ENCODE data around the gene HARS1.

DNA sequence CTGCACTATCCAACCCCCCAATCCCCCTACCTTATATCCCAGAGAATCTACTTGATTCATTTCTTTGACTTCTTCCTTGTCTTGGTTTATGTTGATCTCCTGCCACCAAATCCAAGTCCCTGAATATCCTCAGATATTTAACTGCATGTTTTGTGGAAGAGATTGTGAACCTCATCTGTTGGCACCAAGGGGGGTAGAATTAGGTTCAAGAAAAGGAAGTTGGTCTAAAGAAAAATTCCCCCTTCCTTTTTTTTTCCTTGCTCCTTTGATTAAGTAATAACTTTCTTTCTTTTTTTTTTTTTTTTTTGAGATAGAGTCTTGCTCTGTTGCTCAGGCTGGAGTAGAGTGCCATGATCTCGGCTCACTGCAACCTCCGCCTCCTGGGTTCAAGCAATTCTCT, 57.7 kb downstream of the HARS1 start:
- TF ChIP-seq, protein P1, sequence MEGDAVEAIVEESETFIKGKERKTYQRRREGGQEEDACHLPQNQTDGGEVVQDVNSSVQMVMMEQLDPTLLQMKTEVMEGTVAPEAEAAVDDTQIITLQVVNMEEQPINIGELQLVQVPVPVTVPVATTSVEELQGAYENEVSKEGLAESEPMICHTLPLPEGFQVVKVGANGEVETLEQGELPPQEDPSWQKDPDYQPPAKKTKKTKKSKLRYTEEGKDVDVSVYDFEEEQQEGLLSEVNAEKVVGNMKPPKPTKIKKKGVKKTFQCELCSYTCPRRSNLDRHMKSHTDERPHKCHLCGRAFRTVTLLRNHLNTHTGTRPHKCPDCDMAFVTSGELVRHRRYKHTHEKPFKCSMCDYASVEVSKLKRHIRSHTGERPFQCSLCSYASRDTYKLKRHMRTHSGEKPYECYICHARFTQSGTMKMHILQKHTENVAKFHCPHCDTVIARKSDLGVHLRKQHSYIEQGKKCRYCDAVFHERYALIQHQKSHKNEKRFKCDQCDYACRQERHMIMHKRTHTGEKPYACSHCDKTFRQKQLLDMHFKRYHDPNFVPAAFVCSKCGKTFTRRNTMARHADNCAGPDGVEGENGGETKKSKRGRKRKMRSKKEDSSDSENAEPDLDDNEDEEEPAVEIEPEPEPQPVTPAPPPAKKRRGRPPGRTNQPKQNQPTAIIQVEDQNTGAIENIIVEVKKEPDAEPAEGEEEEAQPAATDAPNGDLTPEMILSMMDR (IDR thresholded peaks at IDR 0.05) = no peak
- no peak for TF ChIP-seq EZH2 (IDR thresholded peaks at IDR 0.05; ENCODE audit: borderline replicate concordance, insufficient read depth, low read depth, low read length, poor library complexity, severe bottlenecking)

Data from B cell (primary cell).